A673 (cell line): ENCODE results near the gene ANKS1B. TPM values are rescaled to one million over a fixed set of nuclear protein-coding genes. Genes with fewer than 3 reads are reported as not detected.
"Not testable (repeated sequence)": the region's sequence is repeated elsewhere in the genome, so short reads cannot be mapped to it uniquely, and the experiment has no call there.

ENCODE experiments used
- BruUV-seq: library from RNA; stranded (reverse); fragments of 400-500 nt; replicated peaks from 2 replicates; lab custom pipeline; 2021; lab: Mats Ljungman, UMichigan
- CTCF ChIA-PET: fragments of 300-600 bp; sonication (Branson Sonifier 250); formaldehyde crosslinking; loops from one replicate; lab custom pipeline; 2022; ENCODE audit warnings: antibody characterized with exemption; lab: Charles Lee
- POLR2A ChIA-PET: fragments of 300-600 bp; sonication (Branson Sonifier 250); formaldehyde crosslinking; loops from one replicate; lab custom pipeline; 2022; ENCODE audit warnings: antibody characterized with exemption; ENCODE audit not compliant: low non-redundant PET; lab: Charles Lee
- DNase-seq: peaks from one replicate; pipeline ENCODE4 v3.0.0-alpha.2; 2015; ENCODE audit warnings: low spot score
- H3K27ac ChIP-seq: fragments of 200-600 bp; sonication (generic); 2 replicates; pipeline ENCODE4 v1.5.1; 2016; ENCODE audit warnings: mixed run types, low read depth, mild to moderate bottlenecking, mixed read lengths, antibody characterized with exemption, low read length; ENCODE audit not compliant: poor library complexity, severe bottlenecking
- H3K27me3 ChIP-seq: fragments of 200-600 bp; sonication (generic); replicated peaks from 2 replicates; pipeline ENCODE4 v1.6.1; 2017; ENCODE audit warnings: mixed run types, low read depth, mild to moderate bottlenecking, mixed read lengths, antibody characterized with exemption, low read length; ENCODE audit not compliant: insufficient read depth, poor library complexity
- H3K36me3 ChIP-seq: fragments of 200-600 bp; sonication (generic); 2 replicates; pipeline ENCODE4 v1.6.1; 2016; ENCODE audit warnings: mixed run types, mild to moderate bottlenecking, mixed read lengths, antibody characterized with exemption, low read length; ENCODE audit not compliant: insufficient read depth, poor library complexity, severe bottlenecking
- H3K4me1 ChIP-seq: fragments of 200-600 bp; sonication (generic); 2 replicates; pipeline ENCODE4 v1.6.1; 2017; ENCODE audit warnings: mixed run types, mild to moderate bottlenecking, mixed read lengths, antibody characterized with exemption, low read length; ENCODE audit not compliant: insufficient read depth, poor library complexity, severe bottlenecking
- H3K4me3 ChIP-seq: fragments of 200-600 bp; sonication (generic); 2 replicates; pipeline ENCODE4 v1.5.1; 2016; ENCODE audit warnings: low read depth, mixed run types, mild to moderate bottlenecking, mixed read lengths, low read length; ENCODE audit not compliant: poor library complexity, severe bottlenecking
- H3K9me3 ChIP-seq: fragments of 200-600 bp; sonication (generic); 2 replicates; pipeline ENCODE4 v1.6.1; 2016; ENCODE audit warnings: mixed run types, low read depth, mild to moderate bottlenecking, mixed read lengths, antibody characterized with exemption, low read length; ENCODE audit not compliant: poor library complexity, severe bottlenecking
- EZH2 ChIP-seq: fragments of 200-600 bp; sonication (generic); IDR thresholded peaks from 2 replicates; pipeline ENCODE4 v1.6.1; 2017; ENCODE audit warnings: borderline replicate concordance, low read depth, mild to moderate bottlenecking, mixed read lengths, antibody characterized with exemption, low read length; ENCODE audit not compliant: poor library complexity, severe bottlenecking
- intact Hi-C: fragments of 100-400 bp; cut with micrococcal nuclease; formaldehyde crosslinking; loops from one replicate; pipeline ENCODE4 v1.10.0; 2022; ENCODE audit not compliant: unreplicated experiment
- total RNA-seq: library from RNA; stranded (reverse); gene quantifications from 2 replicates; pipeline ENCODE4 v1.2.3, GENCODE V29; 2021
- TF ChIP-seq, protein P1 (sequence below): fragments of 300-800, 200-600 bp; sonication (generic); conservative IDR thresholded peaks from 2 replicates; pipeline ENCODE4 v1.5.1; 2017; ENCODE audit warnings: low read depth, mild to moderate bottlenecking, antibody characterized with exemption, low read length, moderate library complexity, mixed read lengths

The ANKS1B gene
- total RNA-seq, 1 experiment from 2014 or later = 0.99 TPM

DNA sequence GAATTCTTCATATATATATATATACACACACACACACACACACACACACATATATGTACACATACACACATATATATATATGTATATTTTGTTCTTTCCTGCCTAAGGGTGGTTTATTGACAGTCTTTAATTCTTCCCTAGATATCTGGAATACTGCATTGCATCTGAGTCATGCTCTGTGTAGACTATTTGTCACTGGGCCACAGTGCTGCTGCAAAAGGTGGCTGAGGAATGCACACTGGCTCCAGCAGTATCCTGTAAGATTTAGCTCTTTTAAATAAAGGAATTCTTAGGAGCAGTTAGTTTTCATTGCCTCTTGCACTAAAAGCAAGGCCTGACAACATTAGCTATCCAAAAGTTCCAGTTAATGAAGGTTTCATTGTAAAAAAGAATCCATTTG, 1138.8 kb downstream of the ANKS1B start:
- Histone ChIP-seq H3K27ac (no peak overlapping the region), H3K4me1 (no peaks in the 10 kb centered on the region), H3K9me3 (no peaks in the 10 kb centered on the region), H3K4me3 (no peak overlapping the region), H3K27me3 (no peaks in the 10 kb centered on the region), H3K36me3 (no peaks in the 10 kb centered on the region)
- POLR2A ChIA-PET = no interaction called here
- TF ChIP-seq, protein P1, sequence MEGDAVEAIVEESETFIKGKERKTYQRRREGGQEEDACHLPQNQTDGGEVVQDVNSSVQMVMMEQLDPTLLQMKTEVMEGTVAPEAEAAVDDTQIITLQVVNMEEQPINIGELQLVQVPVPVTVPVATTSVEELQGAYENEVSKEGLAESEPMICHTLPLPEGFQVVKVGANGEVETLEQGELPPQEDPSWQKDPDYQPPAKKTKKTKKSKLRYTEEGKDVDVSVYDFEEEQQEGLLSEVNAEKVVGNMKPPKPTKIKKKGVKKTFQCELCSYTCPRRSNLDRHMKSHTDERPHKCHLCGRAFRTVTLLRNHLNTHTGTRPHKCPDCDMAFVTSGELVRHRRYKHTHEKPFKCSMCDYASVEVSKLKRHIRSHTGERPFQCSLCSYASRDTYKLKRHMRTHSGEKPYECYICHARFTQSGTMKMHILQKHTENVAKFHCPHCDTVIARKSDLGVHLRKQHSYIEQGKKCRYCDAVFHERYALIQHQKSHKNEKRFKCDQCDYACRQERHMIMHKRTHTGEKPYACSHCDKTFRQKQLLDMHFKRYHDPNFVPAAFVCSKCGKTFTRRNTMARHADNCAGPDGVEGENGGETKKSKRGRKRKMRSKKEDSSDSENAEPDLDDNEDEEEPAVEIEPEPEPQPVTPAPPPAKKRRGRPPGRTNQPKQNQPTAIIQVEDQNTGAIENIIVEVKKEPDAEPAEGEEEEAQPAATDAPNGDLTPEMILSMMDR = no peak
- no peak for TF ChIP-seq EZH2
- BruUV-seq = no TSS peak
- intact Hi-C loops = no loop called here
- no peak for DNase-seq
- CTCF ChIA-PET = no interaction called here

GRCh38 chr12:98840325-98840724, 1144.4 kb downstream of the ANKS1B start:
- ChIA-PET CTCF (no interaction called here), POLR2A (no interaction called here)
- no peak for DNase-seq
- Histone ChIP-seq H3K4me1 (peaks cover 5% of the 10 kb centered on the region), H3K27ac (no peak overlapping the region), H3K36me3 (no peaks in the 10 kb centered on the region), H3K27me3 (no peaks in the 10 kb centered on the region), H3K9me3 (no peaks in the 10 kb centered on the region), H3K4me3 (no peak overlapping the region)
- TF ChIP-seq, protein P1 = no peak
- TF ChIP-seq EZH2 = no peak
- intact Hi-C loops = no loop called here
- BruUV-seq = no TSS peak

DNA sequence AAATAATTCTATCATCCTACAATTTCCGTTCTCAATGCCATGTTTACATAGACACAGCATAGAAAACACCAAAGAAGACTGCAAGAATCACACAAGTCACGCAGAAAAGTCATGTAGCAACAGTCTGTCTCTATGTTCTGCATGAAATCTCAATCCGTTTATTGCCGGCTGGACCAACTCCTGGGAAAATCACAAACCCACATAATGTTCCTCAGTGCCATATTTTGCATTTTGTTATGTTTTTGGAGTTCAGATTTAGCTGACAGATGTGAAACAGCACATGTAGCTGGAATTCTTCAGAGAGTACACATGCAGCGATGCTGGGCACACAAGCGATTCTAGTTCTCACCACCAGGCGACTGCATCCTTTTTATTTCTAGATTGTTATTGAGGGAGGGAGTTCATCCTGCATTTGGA, 1146.5 kb downstream of the ANKS1B start:
- H3K4me3 ChIP-seq = no peak overlapping the region
- intact Hi-C loops = no loop called here
- H3K9me3 ChIP-seq = no peaks in the 10 kb centered on the region
- ChIA-PET POLR2A (no interaction called here), CTCF (no interaction called here)
- H3K27ac ChIP-seq = no peak overlapping the region
- no peaks in the 10 kb centered on the region for H3K36me3 ChIP-seq
- no TSS peak for BruUV-seq
- no peak for TF ChIP-seq EZH2
- TF ChIP-seq, protein P1 = peak; percentile 49
- peak; percentile 30 for DNase-seq
- no peaks in the 10 kb centered on the region for H3K27me3 ChIP-seq
- peaks cover 5% of the 10 kb centered on the region for H3K4me1 ChIP-seq

GRCh38 chr12:98837134-98837752, 1147.5 kb downstream of the ANKS1B start:
- CTCF ChIA-PET = interaction anchor here (0.5 kb wide), 1 partner anchor 24 kb away, joined by 5 read pairs; no protein-coding TSS in a partner anchor
- H3K27me3 ChIP-seq, H3K9me3 ChIP-seq, BruUV-seq, POLR2A ChIA-PET, H3K4me3 ChIP-seq, H3K36me3 ChIP-seq, H3K27ac ChIP-seq, intact Hi-C loops, H3K4me1 ChIP-seq: not testable (repeated sequence)
- peak; percentile 82 for DNase-seq
